NCI-H1105 (cell line): Measurements from ENCODE around the gene FAM111A.
A peak's percentile ranks its signal among the peaks of the same experiment; 100 is the strongest.
"Not testable (repeated sequence)": the region's sequence is repeated elsewhere in the genome, so short reads cannot be mapped to it uniquely, and the experiment has no call there.

Source experiments
- DNase-seq: peaks from one replicate; lab custom pipeline; 2025; lab: John Stamatoyannopoulos, UW

FAM111A gene, protein sequence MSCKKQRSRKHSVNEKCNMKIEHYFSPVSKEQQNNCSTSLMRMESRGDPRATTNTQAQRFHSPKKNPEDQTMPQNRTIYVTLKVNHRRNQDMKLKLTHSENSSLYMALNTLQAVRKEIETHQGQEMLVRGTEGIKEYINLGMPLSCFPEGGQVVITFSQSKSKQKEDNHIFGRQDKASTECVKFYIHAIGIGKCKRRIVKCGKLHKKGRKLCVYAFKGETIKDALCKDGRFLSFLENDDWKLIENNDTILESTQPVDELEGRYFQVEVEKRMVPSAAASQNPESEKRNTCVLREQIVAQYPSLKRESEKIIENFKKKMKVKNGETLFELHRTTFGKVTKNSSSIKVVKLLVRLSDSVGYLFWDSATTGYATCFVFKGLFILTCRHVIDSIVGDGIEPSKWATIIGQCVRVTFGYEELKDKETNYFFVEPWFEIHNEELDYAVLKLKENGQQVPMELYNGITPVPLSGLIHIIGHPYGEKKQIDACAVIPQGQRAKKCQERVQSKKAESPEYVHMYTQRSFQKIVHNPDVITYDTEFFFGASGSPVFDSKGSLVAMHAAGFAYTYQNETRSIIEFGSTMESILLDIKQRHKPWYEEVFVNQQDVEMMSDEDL

GRCh38 chr11:59142530-59143507, at the start of gene FAM111A:
FAM111A (plus strand) TSS chr11:59142856; CDS start chr11:59148873, 6,017 bp downstream.
- DNase-seq = peak; percentile 74

DNA sequence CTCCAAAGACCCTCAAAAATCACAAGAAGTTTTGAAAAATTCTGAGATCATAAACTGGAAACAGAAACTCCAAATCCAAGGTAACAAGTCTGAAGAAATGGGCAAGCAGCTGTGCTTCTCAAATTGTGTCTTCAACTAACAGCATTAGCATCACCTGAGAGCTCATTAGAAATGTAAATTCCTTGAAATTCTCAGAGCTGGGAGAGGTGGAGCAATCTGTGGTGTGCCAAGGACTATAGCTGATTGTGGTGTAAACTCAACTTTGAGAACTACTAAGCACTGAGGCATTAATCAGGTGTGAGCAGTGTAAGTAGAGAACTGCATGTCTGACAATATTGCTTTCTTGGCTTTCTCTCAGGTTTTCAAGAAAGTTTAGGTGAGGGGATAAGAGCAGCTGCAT, 49.1 kb upstream of the FAM111A start:
- DNase-seq = not testable (repeated sequence)

DNA sequence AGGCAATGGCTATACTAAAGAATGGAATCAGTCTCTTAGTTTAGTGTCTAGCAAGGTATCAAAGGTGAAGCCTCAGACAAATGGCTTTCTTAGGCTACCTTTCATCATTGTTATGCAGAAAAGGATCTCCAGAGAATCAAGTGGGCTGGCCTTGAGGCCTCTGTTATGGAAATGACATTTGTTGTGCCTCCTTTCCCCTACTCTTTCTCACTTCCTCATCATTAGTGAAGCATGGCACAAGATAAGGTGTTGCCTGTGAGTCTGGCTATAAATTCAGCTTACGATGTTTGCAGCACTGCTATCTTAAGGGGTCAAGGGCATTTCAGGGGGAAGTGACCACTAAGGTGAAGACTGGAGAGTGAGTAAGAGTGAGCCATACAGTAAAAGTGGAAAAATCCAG, 47.4 kb upstream of the FAM111A start:
- not testable (repeated sequence) for DNase-seq

- DNase-seq = not testable (repeated sequence)
These were observed 46.6 kb upstream of the FAM111A start for GRCh38 chr11:59095972-59096575.

- DNase-seq = no peak
These were observed 45.4 kb upstream of the FAM111A start for GRCh38 chr11:59097113-59097708.

DNA sequence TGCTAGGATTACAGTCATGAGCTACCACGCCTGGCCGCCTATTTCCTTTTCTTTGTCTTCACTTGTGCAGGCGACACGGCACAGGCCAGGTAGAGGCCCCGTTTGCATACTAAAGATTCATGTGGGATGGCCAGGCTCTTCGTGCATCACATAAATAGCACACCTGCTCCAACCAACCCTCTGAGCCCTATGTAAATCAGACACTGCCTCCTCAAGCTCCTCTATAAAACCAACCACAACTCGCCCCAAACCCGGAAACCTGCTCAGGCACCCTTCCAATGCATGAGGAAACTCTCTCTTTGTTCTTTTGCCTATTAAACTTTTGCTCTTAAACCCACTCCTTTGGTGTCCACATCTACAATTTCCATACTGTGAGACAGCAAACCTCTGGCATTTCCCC, 44.7 kb upstream of the FAM111A start:
- not testable (repeated sequence) for DNase-seq

DNA sequence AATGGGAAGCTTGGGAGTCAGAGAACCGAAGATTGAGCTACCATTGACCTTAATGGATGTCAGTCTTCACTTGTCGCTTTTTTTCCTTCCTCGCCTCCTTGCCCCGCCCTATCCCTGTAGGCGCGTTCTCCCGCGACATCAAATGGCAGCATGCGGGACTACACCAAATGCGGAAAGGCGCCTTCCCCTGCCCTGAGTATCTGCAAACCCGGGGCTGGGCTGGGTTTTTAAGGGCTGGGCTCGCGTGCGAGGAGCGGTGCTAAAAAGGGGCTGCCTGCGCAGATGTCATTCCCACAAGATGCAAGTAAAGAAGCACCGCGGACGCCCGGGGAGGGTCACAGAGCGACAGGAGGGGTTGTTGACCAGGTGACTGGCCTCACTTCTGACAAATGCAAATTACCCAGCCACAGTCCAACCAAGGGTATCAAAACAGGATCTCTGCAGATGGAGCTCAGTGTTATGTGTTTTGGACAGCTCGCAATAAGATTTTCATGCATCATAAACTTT, 40.3 kb upstream of the FAM111A start:
- no peak for DNase-seq

GRCh38 chr11:59106363-59107336, 36.0 kb upstream of the FAM111A start, which contains the start of gene FAM111B:
FAM111B (plus strand) TSS chr11:59107237; CDS start chr11:59109626, 2,389 bp downstream.
- peak; percentile 90 for DNase-seq

- DNase-seq = not testable (repeated sequence)
These were observed 34.9 kb upstream of the FAM111A start for GRCh38 chr11:59107721-59108120.

DNA sequence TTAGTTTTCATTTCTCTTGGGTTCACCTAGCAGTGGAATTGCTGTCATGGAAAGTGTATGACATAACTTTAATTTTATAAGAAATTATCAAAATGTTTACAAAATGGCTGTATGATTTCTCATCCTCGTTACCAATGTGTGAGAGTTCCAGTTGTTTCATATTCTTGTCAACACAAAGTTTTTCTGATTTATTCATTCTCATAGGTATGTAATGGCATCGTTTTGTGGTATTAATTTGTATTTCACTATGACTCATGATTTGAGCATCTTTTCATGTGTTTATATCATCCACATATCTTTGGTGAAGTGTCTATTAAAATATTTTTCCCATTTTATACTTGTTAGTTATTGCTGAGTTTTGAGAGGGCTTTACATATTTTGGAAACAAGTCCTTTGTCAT, 30.2 kb upstream of the FAM111A start:
- no peak for DNase-seq

DNA sequence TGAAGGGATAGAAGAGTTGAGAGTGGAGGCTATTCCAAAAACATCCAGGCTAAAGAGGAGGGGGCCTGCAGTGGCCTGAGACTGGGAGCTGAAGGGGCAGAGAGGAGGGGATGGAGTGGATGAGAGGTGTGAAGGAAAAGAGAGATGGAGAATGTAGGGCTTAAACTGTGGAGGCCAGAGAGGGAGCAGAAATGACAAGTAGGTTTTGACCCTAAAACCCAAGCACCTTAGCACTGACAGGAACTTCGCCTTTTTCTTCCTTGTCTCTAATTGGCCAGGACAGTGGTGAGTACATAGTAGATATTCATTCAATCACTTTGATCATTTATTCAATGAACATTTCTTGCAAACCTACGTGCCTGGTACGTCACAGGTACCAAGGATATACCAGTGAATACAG, 28.3 kb upstream of the FAM111A start:
- no peak for DNase-seq

GRCh38 chr11:59115553-59115952, 27.1 kb upstream of the FAM111A start:
- DNase-seq = no peak

DNA sequence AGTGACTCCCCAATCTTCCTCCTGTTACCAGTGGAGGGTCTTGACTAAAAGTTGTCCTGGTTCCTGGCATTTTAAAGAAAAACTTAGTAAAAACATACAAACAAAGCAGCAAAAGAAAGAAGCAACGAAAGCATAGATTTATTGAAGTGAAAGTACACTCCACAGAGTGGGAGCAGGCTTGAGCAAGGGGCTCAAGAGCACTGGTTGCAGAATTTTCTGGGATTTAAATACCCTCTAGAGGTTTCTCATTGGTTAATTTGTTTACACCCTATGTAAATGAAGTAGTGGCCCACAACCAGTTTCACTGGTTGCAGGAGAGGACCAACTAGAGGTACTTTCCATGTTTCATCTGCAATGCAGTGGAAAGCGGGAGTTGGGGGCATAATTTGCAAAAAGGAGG, 24.9 kb upstream of the FAM111A start:
- DNase-seq = no peak

DNA sequence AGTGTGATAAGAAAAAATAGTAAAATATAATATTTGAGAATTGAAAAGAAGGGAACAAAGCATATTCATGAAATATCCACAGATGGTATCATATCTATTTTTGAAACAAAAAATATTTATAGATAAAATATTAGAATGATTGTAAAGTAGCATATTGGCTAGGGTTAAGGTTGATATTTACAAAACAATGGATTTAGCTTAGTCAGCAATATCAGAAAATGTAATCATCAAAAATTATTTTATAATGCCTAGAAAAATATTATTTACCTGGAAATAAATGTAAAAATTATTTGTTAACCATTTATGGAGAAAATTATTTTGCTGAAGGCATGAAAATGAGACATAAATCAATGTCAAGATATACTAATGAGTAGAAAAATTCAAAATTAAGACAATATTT, 22.8 kb upstream of the FAM111A start:
- no peak for DNase-seq

DNA sequence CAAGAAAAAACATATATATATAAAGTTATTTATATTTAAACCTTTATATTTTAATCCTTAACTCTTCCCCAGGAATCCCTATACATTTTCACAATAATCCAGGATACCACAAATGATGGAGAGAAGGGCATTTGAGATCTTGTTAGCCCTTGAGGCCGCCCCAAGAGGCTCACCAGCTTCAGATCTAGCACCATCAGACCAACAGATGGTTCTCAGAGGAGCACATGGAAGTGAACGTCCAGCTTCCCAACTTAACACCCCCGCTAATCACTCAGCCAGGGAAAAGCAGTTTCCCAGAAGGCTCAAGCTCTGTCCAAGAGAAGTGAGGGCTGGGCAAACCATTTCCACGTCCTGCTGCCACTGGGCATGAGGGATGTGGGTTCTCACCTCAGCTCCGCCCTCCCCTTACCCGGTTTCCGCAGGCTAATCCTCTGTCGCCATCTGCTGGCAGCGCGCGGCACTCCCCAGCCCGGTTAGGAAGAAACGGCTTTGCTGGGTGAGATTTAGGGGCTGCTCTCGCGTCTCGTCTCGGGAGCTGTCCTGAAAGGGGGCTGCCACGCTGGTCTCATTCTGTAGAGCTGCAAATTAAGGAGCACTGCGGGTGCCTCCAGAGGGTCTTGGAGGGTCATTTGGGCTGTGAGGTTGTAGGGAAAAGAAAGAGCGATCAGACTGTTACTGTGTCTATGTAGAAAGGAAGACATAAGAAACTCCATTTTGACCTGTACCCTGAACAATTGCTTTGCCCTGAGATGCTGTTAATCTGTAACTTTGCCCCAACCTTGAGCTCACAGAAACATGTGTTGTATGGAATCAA, 6.8 kb upstream of the FAM111A start:
- peak; percentile 42 for DNase-seq

GRCh38 chr11:59136551-59136950, 6.1 kb upstream of the FAM111A start:
- DNase-seq = not testable (repeated sequence)

GRCh38 chr11:59137190-59137589, 5.5 kb upstream of the FAM111A start:
- no peak for DNase-seq

DNA sequence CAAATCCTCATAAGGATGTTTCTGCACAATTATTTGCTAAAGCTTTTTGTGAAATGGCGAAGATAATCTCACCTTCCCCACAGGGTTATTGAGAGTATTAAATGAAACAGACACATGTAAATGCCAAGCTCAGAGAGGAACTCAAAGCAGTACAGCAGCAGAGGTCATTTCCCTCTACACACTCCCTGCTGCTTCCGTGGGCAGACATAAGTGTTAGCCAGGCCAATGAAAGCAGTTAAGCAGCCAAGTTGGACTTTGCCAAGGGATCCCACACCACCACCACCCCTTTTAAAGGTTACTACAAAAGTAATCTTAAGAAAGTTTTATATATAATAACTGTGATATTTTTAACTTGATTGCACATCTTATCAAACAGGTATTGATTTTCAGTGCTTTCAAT, 4.0 kb upstream of the FAM111A start:
- DNase-seq = no peak

DNA sequence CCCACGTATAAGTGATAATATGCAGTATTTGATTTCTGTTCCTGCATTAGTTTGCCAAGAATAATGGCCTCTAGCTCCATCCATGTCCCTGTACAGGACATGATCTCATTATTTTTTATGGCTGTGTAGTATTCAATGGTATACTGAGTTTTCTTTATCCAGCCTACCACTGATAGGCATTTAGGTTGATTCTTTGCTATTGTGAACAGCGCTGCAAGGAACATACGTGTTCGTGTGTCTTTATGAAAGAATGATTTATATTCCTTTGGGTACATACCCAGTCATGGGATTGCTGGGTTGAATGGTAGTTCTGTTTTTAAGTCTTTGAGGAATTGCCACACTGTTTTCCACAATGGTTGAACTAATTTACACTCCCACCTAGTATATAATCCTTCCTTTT, 1.5 kb upstream of the FAM111A start:
- no peak for DNase-seq
